GM12874 (cell line): ENCODE results near the gene RANBP3.
A peak's percentile ranks its signal among the peaks of the same experiment; 100 is the strongest.

Experiments used
- CTCF ChIP-seq: IDR thresholded peaks from 2 replicates; pipeline ENCODE4 v1.5.1; 2011; ENCODE audit warnings: low read depth, mild to moderate bottlenecking, control low read depth, low read length, moderate library complexity; ENCODE audit not compliant: insufficient read depth

RANBP3 gene

GRCh38 chr19:5977785-5978605 is at the start of gene RANBP3:
Gene RANBP3, minus strand, starts transcription at chr19:5978140. Its CDS starts 58 bp downstream, at chr19:5978082.
- no peak for TF ChIP-seq CTCF

DNA sequence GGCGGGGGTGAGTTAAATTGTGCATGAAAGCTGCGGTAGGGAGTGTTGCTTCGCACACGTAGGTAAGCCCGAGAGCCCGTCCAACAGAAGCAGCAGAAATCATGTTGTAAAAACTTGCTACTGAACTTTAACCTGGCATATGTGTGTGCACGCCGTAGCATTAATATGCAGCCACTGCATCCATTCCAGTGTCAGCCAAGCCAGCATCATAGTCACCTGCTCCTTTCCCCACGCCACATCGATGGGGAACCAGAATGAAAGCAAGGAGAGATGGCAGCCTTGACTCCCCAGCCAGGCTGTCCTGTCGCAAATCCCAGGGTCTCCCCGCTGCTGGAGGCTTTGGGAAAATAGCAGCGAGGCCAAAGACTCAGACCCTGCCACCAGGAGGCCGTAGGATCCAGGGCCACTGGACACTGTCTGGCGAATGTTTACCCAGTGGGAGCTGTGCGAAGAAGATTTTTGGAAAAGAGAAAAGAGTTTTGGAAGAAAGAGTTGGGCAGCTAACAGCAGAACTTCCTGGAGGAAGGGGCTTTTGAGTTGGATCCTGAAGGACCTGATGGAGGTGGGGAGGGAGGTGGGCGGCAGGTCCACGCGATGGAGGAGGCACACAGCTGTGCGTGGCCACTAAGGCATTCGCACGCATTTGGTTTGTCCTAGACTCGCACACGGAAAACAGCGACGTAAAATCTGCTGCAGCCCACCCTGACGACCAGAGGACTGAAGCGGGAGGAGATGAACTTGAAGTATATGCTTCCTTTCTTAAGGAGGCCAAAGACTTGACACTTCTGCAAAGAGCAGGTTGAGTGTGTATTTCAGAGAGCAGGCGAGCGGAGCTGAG is 48.7 kb upstream of the RANBP3 start:
- TF ChIP-seq CTCF: no peak

DNA sequence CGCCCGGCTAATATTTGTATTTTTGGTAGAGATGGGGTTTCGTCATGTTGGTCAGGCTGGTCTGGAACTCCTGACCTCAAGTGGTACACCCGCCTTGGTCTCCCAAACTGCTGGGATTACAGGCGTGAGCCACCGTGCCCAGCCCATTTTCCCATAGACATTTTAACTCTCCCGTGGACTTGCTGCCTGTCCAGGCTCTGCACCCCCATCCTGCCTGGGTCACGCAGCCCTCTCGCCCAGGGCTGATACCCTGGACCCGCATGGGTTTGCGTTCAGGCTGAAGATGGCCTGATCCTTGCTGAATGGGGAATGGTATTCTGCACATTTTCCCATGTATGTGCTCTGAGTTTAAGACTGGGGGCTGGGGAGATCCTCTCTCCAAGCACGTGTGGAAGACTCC is 46.0 kb upstream of the RANBP3 start:
- TF ChIP-seq CTCF: no peak

DNA sequence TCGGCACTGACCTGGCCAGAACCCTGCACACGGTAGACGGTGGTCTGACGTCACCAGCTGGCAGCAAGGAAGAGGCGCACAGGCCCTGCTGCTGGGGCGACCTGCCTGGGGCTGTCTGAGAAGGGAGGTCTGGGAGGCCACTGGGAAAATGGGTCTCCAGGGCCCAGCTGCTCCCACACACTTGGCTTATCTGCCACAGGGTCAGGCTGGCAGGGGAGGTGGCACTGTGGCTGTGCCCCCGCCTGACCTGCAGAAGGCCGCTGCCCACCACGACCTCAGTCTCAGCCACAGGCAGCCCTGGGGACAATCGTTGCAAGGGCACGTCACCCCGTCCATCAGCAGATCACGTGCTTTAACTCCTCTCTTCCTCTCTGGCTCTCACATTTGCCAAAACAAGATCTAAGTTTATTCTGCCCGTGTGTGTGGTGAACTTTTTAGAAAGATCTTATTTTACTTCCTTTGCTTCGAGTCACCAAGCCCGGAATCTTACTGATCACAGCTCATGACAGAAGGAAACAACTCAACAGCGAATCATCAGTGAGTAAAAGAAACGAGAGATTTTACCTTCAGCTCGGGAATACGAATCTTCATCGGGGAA is 45.2 kb upstream of the RANBP3 start:
- no peak for TF ChIP-seq CTCF

DNA sequence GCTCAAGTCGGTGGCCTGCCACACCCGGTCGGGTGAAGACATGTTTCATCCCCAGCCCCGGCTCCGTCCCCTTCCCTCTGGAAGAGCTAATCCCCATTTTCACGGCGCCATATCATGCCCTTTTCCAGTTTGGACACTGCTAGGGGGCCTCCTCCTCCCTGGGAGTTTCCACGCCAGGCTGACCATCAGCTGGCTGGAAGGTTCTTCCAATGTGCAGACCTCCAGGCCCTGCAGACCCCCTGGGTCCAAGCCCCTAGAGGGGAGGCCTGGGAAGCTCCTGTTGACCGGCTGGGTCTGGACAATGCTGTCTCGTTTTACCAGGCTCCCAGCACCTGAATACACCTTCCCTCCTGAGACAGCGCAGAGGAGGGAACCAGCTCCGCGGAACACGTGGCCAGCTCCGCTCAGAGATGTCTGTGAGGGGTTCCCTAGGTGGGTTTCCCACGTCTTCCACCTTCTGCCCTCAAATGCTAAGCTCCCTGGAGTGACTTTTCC is 44.7 kb upstream of the RANBP3 start:
- TF ChIP-seq CTCF: no peak

DNA sequence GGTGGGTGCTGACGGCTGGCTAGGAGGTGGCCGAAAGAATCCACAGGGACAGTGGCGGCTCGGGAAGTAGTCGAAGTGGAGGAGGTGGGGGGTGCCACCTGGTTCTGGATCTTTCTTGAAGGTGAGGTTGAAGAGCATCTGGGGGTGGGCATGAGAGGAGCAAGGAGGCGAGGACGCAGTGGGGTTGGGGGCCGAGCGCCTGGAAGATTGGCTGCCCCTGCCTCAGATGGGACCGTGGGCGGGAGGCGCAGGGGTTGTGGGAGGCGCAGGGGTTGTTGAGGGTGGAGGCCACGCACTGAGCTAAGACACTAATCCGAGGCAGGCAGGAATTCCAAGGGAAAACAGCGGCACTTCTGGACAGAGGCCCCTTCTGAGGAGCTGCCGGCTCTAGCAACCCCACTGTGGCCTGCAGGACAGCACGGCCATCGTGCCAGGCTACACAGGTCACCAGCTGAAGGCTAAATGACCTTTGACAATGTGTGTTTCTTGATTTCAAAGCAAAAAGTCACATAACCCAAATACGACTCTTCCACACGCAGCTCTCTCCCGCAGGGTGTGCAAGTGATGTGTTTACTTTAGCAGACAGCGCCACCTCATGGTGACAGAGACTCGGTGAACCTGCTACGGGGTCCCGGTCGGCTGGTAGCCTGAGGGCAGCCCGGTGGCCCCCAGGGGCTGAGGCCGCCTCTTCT is 44.1 kb upstream of the RANBP3 start:
- peak; percentile 77 for TF ChIP-seq CTCF
